C4-2B (cell line): ENCODE results near the gene RNF169.

Experiments
- CTCF ChIP-seq: fragments of 450-650 bp; conservative IDR thresholded peaks from 2 replicates; pipeline ENCODE4 v1.5.1; 2017; ENCODE audit warnings: mild to moderate bottlenecking
- ZFX ChIP-seq: fragments of 450-650 bp; IDR thresholded peaks from 2 replicates; pipeline ENCODE4 v1.6.1; 2017

DNA sequence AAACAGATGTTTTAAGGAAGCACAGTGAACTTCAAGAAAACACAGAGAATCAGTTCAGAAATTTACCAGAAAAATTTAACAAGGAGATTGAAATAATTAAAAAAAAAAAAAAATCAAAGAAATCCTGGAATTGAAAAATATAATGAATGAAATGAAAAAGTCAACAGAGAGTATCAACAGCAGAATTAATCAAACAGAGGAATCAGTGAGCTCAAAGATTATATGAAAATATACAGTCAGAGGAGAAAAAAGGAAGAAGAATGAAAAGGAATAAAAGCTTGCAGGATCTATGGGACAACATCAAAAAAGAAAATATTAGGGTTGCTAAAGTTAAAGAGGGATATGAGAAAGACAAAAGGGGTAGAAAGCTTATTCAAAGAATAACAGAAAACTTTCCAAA is 117.9 kb downstream of the RNF169 start:
- TF ChIP-seq ZFX (no peak), CTCF (no peak)
